GM18519 (cell line): ENCODE data around the gene SHC2.

ENCODE experiments used
- ATAC-seq: cut with Tn5 transposase; IDR thresholded peaks from one replicate; pipeline ENCODE4 v1.9.1; 2021; ENCODE audit warnings: mild to moderate bottlenecking, moderate library complexity; ENCODE audit not compliant: unreplicated experiment, low FRiP score

SHC2 gene

GRCh38 chr19:378706-379105, 82.1 kb downstream of the SHC2 start:
- no peak for ATAC-seq

- ATAC-seq = no peak
Observed at GRCh38 chr19:377801-378581, 82.8 kb downstream of the SHC2 start.

- ATAC-seq = no peak
Observed at GRCh38 chr19:376111-376470, 84.7 kb downstream of the SHC2 start.

GRCh38 chr19:375395-376110, 85.3 kb downstream of the SHC2 start:
- ATAC-seq = no peak

GRCh38 chr19:374886-375235, 86.0 kb downstream of the SHC2 start:
- ATAC-seq = no peak

- no peak for ATAC-seq
Observed at GRCh38 chr19:374183-374885, 86.5 kb downstream of the SHC2 start.

- no peak for ATAC-seq
Observed at GRCh38 chr19:373391-374182, 87.2 kb downstream of the SHC2 start.

- no peak for ATAC-seq
Observed at GRCh38 chr19:372306-372890, 88.4 kb downstream of the SHC2 start.

- ATAC-seq = no peak
Observed at GRCh38 chr19:371501-372168, 89.2 kb downstream of the SHC2 start.

GRCh38 chr19:370641-371330, 90.0 kb downstream of the SHC2 start:
- no peak for ATAC-seq

- no peak for ATAC-seq
Observed at GRCh38 chr19:369876-370275, 91.0 kb downstream of the SHC2 start.

- no peak for ATAC-seq
Observed at GRCh38 chr19:369256-369655, 91.6 kb downstream of the SHC2 start.

- no peak for ATAC-seq
Observed at GRCh38 chr19:368630-369024, 92.2 kb downstream of the SHC2 start.

GRCh38 chr19:367963-368629, 92.7 kb downstream of the SHC2 start:
- no peak for ATAC-seq

- ATAC-seq = no peak
Observed at GRCh38 chr19:367561-367960, 93.3 kb downstream of the SHC2 start.

GRCh38 chr19:366951-367350, 93.9 kb downstream of the SHC2 start:
- ATAC-seq = no peak
